HepG2 (cell line): ENCODE results near the gene APC2. TPM values are rescaled to one million over a fixed set of nuclear protein-coding genes. Genes with fewer than 3 reads are reported as not detected.

ENCODE experiments used
- ATAC-seq: fragments of 200-7000 bp; cut with Tn5 transposase; 3 replicates; pipeline ENCODE4 v1.9.1; 2020; ENCODE audit warnings: mild to moderate bottlenecking, moderate library complexity
- BruUV-seq: library from RNA; stranded (reverse); fragments of 400-500 nt; replicated peaks from 2 replicates; lab custom pipeline; 2021; lab: Mats Ljungman, UMichigan
- CTCF ChIA-PET: fragments of 300-600 bp; formaldehyde crosslinking; extraction: SDS; loops from one replicate; lab custom pipeline; 2021; ENCODE audit warnings: low total read pairs, inconsistent platforms, low intra/inter-chr PET ratio; lab: Yijun Ruan, JAX
- POLR2A ChIA-PET: fragments of 350-600 bp; sonication (Branson Sonifier 250); formaldehyde crosslinking; loops from one replicate; lab custom pipeline; 2020; ENCODE audit warnings: antibody characterized with exemption, inconsistent platforms; lab: Yijun Ruan, JAX
- DNase-seq: peaks from one replicate; pipeline ENCODE4 v3.0.0-alpha.2; 2015; ENCODE audit warnings: low spot score
- FAIRE-seq: peaks from 3 replicates; lab custom pipeline; 2011; peaks lifted over from hg19 to GRCh38; lab: Jason Lieb, UNC
- H2AFZ ChIP-seq: one replicate; pipeline ENCODE4 v1.6.1; 2011; ENCODE audit warnings: low read length, inconsistent platforms
- H3K27ac ChIP-seq: fragments of 300-600 bp; 3 replicates; pipeline ENCODE4 v1.8.0; 2011; ENCODE audit warnings: mixed run types, mild to moderate bottlenecking, mixed read lengths, low read length, inconsistent platforms; ENCODE audit not compliant: insufficient read depth; ENCODE audit errors: extremely low read length
- H3K27me3 ChIP-seq, 2 experiments: fragments of 200-600 bp in 1 of 2; 2 replicates in 1 of 2; 3 replicates in 1 of 2; pipeline versions ENCODE4 v1.6.0 to v1.8.0; 2011; ENCODE audit warnings: low read length in 2 of 2, mild to moderate bottlenecking in 2 of 2, moderate library complexity in 2 of 2, inconsistent platforms in 1 of 2; ENCODE audit not compliant: insufficient read depth in 2 of 2, control insufficient read depth in 1 of 2
- H3K36me3 ChIP-seq, 2 experiments: fragments of 200-600 bp in 1 of 2; replicated peaks in 1 of 2; 2 replicates in 1 of 2; 3 replicates in 1 of 2; pipeline versions ENCODE4 v1.5.1 to v1.8.0; 2011; ENCODE audit warnings: low read length in 2 of 2, inconsistent platforms in 1 of 2; ENCODE audit not compliant: insufficient read depth in 2 of 2, control insufficient read depth in 1 of 2
- H3K4me1 ChIP-seq: 2 replicates; pipeline ENCODE4 v1.5.1; 2012; ENCODE audit warnings: low read length, inconsistent platforms; ENCODE audit not compliant: insufficient read depth
- H3K4me2 ChIP-seq: 2 replicates; pipeline ENCODE4 v1.6.0; 2011; ENCODE audit warnings: low read depth, low read length, inconsistent platforms
- H3K4me3 ChIP-seq, 3 experiments: fragments of 200-600 bp in 1 of 3; sonication (generic), shearing (Covaris generic) in 1 of 3; replicated peaks in 1 of 3; 2 replicates each; pipeline ENCODE4 v1.5.1; 2011 to 2016; ENCODE audit warnings: low read length in 3 of 3, inconsistent platforms in 2 of 3, low read depth in 2 of 3, mild to moderate bottlenecking in 2 of 3, control low read depth in 1 of 3, mixed read lengths in 1 of 3; ENCODE audit not compliant: insufficient read depth in 1 of 3
- H3K79me2 ChIP-seq: one replicate; pipeline ENCODE4 v1.6.1; 2011; ENCODE audit warnings: low read length, inconsistent platforms; ENCODE audit not compliant: insufficient read depth
- H3K9ac ChIP-seq: 2 replicates; pipeline ENCODE4 v1.6.0; 2011; ENCODE audit warnings: mild to moderate bottlenecking, low read depth, low read length, inconsistent platforms; ENCODE audit not compliant: insufficient read depth
- H3K9me3 ChIP-seq: 2 replicates; pipeline ENCODE4 v1.5.1; 2012; ENCODE audit warnings: mild to moderate bottlenecking, low read length
- H4K20me1 ChIP-seq: 2 replicates; pipeline ENCODE4 v1.6.0; 2011; ENCODE audit warnings: inconsistent platforms, mild to moderate bottlenecking, low read length, moderate library complexity; ENCODE audit not compliant: insufficient read depth
- AGO1 ChIP-seq: fragments of 200-400 bp; formaldehyde crosslinking; IDR thresholded peaks from 2 replicates; pipeline ENCODE4 v1.6.1; 2017; ENCODE audit warnings: mild to moderate bottlenecking, low read depth, low read length, moderate library complexity; ENCODE audit not compliant: poor library complexity, severe bottlenecking
- KDM4B ChIP-seq: sonication (generic); formaldehyde crosslinking; IDR thresholded peaks from 2 replicates; pipeline ENCODE4 v1.4.0; 2020; ENCODE audit warnings: missing genetic modification reagents
- POLR2AphosphoS2 ChIP-seq: IDR thresholded peaks from 2 replicates; pipeline ENCODE4 v1.6.1; 2011; ENCODE audit warnings: low read depth, low read length, improper control_type of control experiment
- STAT6 ChIP-seq: sonication (generic); formaldehyde crosslinking; IDR thresholded peaks from 2 replicates; pipeline ENCODE4 v1.4.0; 2020; ENCODE audit warnings: missing genetic modification reagents, mild to moderate bottlenecking, borderline replicate concordance
- ZFP91 ChIP-seq: sonication (generic); formaldehyde crosslinking; IDR thresholded peaks from 2 replicates; pipeline ENCODE4 v1.9.0; 2022; ENCODE audit warnings: missing genetic modification reagents, mild to moderate bottlenecking, borderline replicate concordance
- WGBS: methylation state at CpG from one replicate; pipeline ENCODE4 v1.1.6; 2017; ENCODE audit warnings: low lambda C conversion rate; 5-methylcytosine and 5-hydroxymethylcytosine counted together
- in situ Hi-C: cut with HindIII; loops from 2 replicates; pipeline ENCODE4 v1.10.0; 2017; ENCODE audit warnings: low pct_unique_long_range_greater_than_20kb; ENCODE audit not compliant: extremely low pct_ligation_motif_present
- intact Hi-C: fragments of 100-400 bp; cut with micrococcal nuclease; formaldehyde crosslinking; loops from one replicate; pipeline ENCODE4 v1.10.0; 2022; ENCODE audit not compliant: unreplicated experiment
- polyA plus RNA-seq, 8 experiments: library from polyadenylated mRNA; depleted of rRNA in 3 of 8; stranded (reverse) in 7 of 8; unstranded in 1 of 8; fragments of >200 nt; fragmentation: Illumina TruSeq in 4 of 8; extraction: Trizol in 4 of 8; gene quantifications; 2 replicates each; pipeline versions ENCODE4 v1.2.1 to v1.2.3, GENCODE V29; 2011 to 2016; ENCODE audit warnings: low read depth in 4 of 8, missing spikeins in 1 of 8, mixed read lengths in 1 of 8; ENCODE audit not compliant: insufficient read depth in 1 of 8
- total RNA-seq, 5 experiments: library from RNA; depleted of rRNA; stranded (reverse); fragments of >200 nt; fragmentation: Illumina TruSeq; extraction: Trizol; gene quantifications; 2 replicates each; pipeline ENCODE4 v1.2.3, GENCODE V29; 2016; ENCODE audit warnings: low read depth in 1 of 5

The APC2 gene
- total and polyA plus RNA-seq, 2 of the 13 experiments (the other 11 are each of a cell fraction or from before 2014, with no cell fraction given) = 0.08 to 0.22 TPM

GRCh38 chr19:1495051-1495798, 45.3 kb downstream of the APC2 start:
- FAIRE-seq (no peak), DNase-seq (no peak), ATAC-seq (no peak)
- Histone ChIP-seq H2AFZ (no peak overlapping the region), H3K4me1 (peaks cover 51% of the 10 kb centered on the region), H4K20me1 (no peaks in the 10 kb centered on the region), H3K9me3 (no peaks in the 10 kb centered on the region), H3K27me3 (no peaks in the 10 kb centered on the region), H3K4me3 (no peak overlapping the region), H3K27ac (no peak overlapping the region), H3K79me2 (peaks cover 6% of the 10 kb centered on the region), H3K4me2 (no peak overlapping the region), H3K9ac (no peak overlapping the region), H3K36me3 (no peaks in the 10 kb centered on the region)
- TF ChIP-seq KDM4B (no peak), POLR2AphosphoS2 (no peak), ZFP91 (CRISPR knock-in tag) (0 out of 2 replicates have a peak, but pooled peaks have one; percentile 28), STAT6 (CRISPR knock-in tag) (no peak), AGO1 (peak; percentile 81)
- WGBS = 73% methylated on average over 13 of the region's 37 CpGs
- BruUV-seq = no TSS peak
- intact Hi-C loops = no loop called here
- in situ Hi-C loops = no loop called here
- ChIA-PET POLR2A (no interaction called here), CTCF (no interaction called here)
